Measurements from ENCODE around the gene MYO5C. TPM values are rescaled to one million over a fixed set of nuclear protein-coding genes. Genes with fewer than 3 reads are reported as not detected.

The MYO5C gene
- total and polyA plus RNA-seq, 2 of the 8 experiments (the other 6 are each of a cell fraction or from before 2014, with no cell fraction given): 8.2 to 26.7 TPM

DNA sequence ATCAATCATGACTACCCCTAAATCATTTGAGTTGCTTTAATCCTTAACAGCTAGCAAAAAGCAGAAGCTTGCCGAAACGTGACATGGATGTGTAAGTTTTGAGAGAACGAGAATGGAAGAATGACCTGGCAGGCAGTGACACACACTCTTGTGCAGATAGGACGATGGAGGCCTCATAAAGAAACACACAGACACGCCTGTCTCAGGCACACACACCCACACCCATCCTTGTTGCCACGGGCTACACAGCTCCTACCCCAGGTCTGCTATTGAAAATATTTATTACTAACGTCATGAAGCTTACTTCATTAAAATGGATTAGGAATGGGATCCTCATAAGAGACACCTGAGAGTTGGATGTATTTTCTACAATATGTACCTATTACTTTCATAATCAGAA, 8.5 kb downstream of the MYO5C start:
- H2AK5ac ChIP-seq (ENCODE audit: low read depth, low read length): peak overlapping the region; percentile 82; the same call in 1 of the 2 replicates
- TF ChIP-seq ZNF274 (IDR thresholded peaks at IDR 0.05; ENCODE audit: borderline replicate concordance, extremely low read depth, low read length) (no peak), CTBP2 (IDR thresholded peaks at IDR 0.05; ENCODE audit: borderline replicate concordance, insufficient read depth, insufficient read length, low read length) (no peak), FOSL1 (IDR thresholded peaks at IDR 0.05; ENCODE audit: insufficient read depth, low read depth, low read length) (no peak)

More for the DNA sequence above, 8.5 kb downstream of the MYO5C start:
- no peaks in the 10 kb centered on the region for H4K20me1 ChIP-seq (replicated peaks in 1 of 2; ENCODE audit: control insufficient read depth in 1 of 2, insufficient read depth in 2 of 2, low read length in 2 of 2)
- H4K8ac ChIP-seq (ENCODE audit: extremely low read depth, insufficient read depth, low read length): no peak overlapping the region
- no peak overlapping the region for H3K18ac ChIP-seq (ENCODE audit: extremely low read depth, low read length)
- H2BK5ac ChIP-seq (ENCODE audit: low read depth, low read length): no peak overlapping the region
- peaks cover 0 to 26% of the 10 kb centered on the region in 2 experiments; a peak in 2 of 4 replicates for H3K79me2 ChIP-seq (ENCODE audit: control insufficient read depth in 1 of 2, insufficient read depth in 2 of 2, low read length in 2 of 2)
- peaks cover 4 to 8% of the 10 kb centered on the region in 2 experiments; a peak in 2 of 4 replicates for H3K9me3 ChIP-seq (ENCODE audit: insufficient read depth in 2 of 2, low read depth in 1 of 2, low read length in 1 of 2)
- H2AFZ ChIP-seq (ENCODE audit: low read length): no peak overlapping the region
- no peak overlapping the region for H3K4me2 ChIP-seq (ENCODE audit: insufficient read depth in 1 of 2, low read depth in 2 of 2, low read length in 2 of 2)
- FAIRE-seq (no peak), DNase-seq (ENCODE audit: low read depth in 1 of 2, low spot score in 2 of 2) (peak in 1 of 2 experiments; percentile 19)
- no peak overlapping the region for H4K91ac ChIP-seq (replicated peaks; ENCODE audit: insufficient read length, low read length)
- H3K27me3 ChIP-seq (replicated peaks in 1 of 4; ENCODE audit: control insufficient read depth in 3 of 4, extremely low read depth in 1 of 4, insufficient read depth in 3 of 4, low read length in 3 of 4): no peaks in the 10 kb centered on the region
- no peak overlapping the region for H2BK15ac ChIP-seq (ENCODE audit: low read length)
- no peak overlapping the region for H2BK12ac ChIP-seq (ENCODE audit: low read depth, low read length)
- peaks cover 0 to 8% (median 3%) of the 10 kb centered on the region in 4 experiments; a peak in 3 of 8 replicates for H3K36me3 ChIP-seq (ENCODE audit: control insufficient read depth in 2 of 4, insufficient read depth in 4 of 4, low read length in 3 of 4)
- ChIA-PET POLR2A (ENCODE audit: partially characterized antibody) (interaction anchor here (1.6 kb wide), 2 partner anchors 9 to 26 kb away, joined by 4 to 6 read pairs; partner anchors contain the start of gene MYO5C), CTCF (ENCODE audit: partially characterized antibody) (interaction anchor here (0.6 to 2.8 kb wide), 4 partner anchors 30 to 124 kb away, joined by 3 to 14 read pairs (median 4); no protein-coding TSS in a partner anchor)
- H3K4ac ChIP-seq (replicated peaks; ENCODE audit: insufficient read length, low read depth, low read length): no peak overlapping the region
- no peak overlapping the region for H3K14ac ChIP-seq (ENCODE audit: insufficient read length)
- H2BK120ac ChIP-seq (replicated peaks; ENCODE audit: low read depth, low read length): no peak overlapping the region
- H3K4me1 ChIP-seq (replicated peaks in 1 of 4; ENCODE audit: control insufficient read depth in 3 of 4, insufficient read depth in 4 of 4, low read length in 3 of 4): peaks cover 0 to 8% (median 3%) of the 10 kb centered on the region in 4 experiments; a peak in 2 of 7 replicates
- no peak overlapping the region for H2BK20ac ChIP-seq (ENCODE audit: low read length)
- no peak overlapping the region for H3K9ac ChIP-seq (replicated peaks in 1 of 4; ENCODE audit: extremely low read depth in 1 of 4, low read depth in 3 of 4, low read length in 3 of 4)
- H3K27ac ChIP-seq (ENCODE audit: low read depth, low read length): no peak overlapping the region
- peaks cover 9% of the 10 kb centered on the region; the same call in 1 of the 2 replicates for H3K79me1 ChIP-seq (ENCODE audit: low read depth, low read length)
- no peaks in the 10 kb centered on the region for H3K23me2 ChIP-seq (ENCODE audit: low read depth, low read length)
- H3K4me3 ChIP-seq (ENCODE audit: extremely low read depth in 1 of 4, insufficient read depth in 2 of 4, low read depth in 3 of 4, low read length in 4 of 4): no peak overlapping the region
- H3K56ac ChIP-seq (replicated peaks; ENCODE audit: insufficient read length, low read depth, low read length): no peak overlapping the region
- 83% methylated on average over 7 of the region's 7 CpGs; no CpG with 5 or more reads in 1 of the 2 experiments for WGBS, 2 experiments (ENCODE audit: extremely low coverage in 1 of 2, insufficient coverage in 1 of 2, insufficient read length in 1 of 2, insufficient replicate concordance in 2 of 2, low coverage in 1 of 2, low lambda C conversion rate in 2 of 2, missing lambda C conversion rate in 1 of 2)
- no peak overlapping the region for H3K23ac ChIP-seq (ENCODE audit: insufficient read length)
- H4K5ac ChIP-seq (ENCODE audit: insufficient read length, low read depth, low read length): no peak overlapping the region

Data from H1 (cell line).